Measurements from ENCODE around the gene MCM3AP.

- TF ChIP-seq MAX (IDR thresholded peaks at IDR 0.05): no peak
- TF ChIP-seq TAF1 (conservative IDR thresholded peaks at IDR 0.05): no peak
- TF ChIP-seq CTCF (IDR thresholded peaks at IDR 0.05; ENCODE audit: low read depth, low read length, missing input control): no peak
- no peak for TF ChIP-seq GABPA (IDR thresholded peaks at IDR 0.05 in 1 of 2, conservative IDR thresholded peaks at IDR 0.05 in 1 of 2)
- TF ChIP-seq RAD21 (IDR thresholded peaks at IDR 0.05): no peak
- no peak for TF ChIP-seq RXRA (IDR thresholded peaks at IDR 0.05)
- TF ChIP-seq ZBTB33 (IDR thresholded peaks at IDR 0.05): no peak
- no peak for TF ChIP-seq REST (IDR thresholded peaks at IDR 0.05)
- no peak for TF ChIP-seq EGR1 (IDR thresholded peaks at IDR 0.05; ENCODE audit: low read depth in 2 of 2)
- TF ChIP-seq JUND (IDR thresholded peaks at IDR 0.05): no peak
Observed at GRCh38 chr21:46218906-46219590, 66.4 kb downstream of the MCM3AP start.

All from liver (tissue), 3 donors.